DOHH2 (cell line): ENCODE measurements around the gene CHMP5.

Source experiments
- EZH2phosphoT487 ChIP-seq: fragments of 200-600 bp; sonication (generic); IDR thresholded peaks from 2 replicates; pipeline ENCODE4 v1.6.1; 2017; ENCODE audit warnings: borderline replicate concordance, mild to moderate bottlenecking, antibody characterized with exemption, low read length, moderate library complexity, mixed read lengths
- TF ChIP-seq, protein P1 (sequence below): fragments of 200-600 bp; sonication (generic); IDR thresholded peaks from one replicate; pipeline ENCODE4 v1.5.1; 2014; ENCODE audit warnings: antibody characterized with exemption, mild to moderate bottlenecking, low read depth, low read length; ENCODE audit not compliant: poor library complexity, severe bottlenecking

DNA sequence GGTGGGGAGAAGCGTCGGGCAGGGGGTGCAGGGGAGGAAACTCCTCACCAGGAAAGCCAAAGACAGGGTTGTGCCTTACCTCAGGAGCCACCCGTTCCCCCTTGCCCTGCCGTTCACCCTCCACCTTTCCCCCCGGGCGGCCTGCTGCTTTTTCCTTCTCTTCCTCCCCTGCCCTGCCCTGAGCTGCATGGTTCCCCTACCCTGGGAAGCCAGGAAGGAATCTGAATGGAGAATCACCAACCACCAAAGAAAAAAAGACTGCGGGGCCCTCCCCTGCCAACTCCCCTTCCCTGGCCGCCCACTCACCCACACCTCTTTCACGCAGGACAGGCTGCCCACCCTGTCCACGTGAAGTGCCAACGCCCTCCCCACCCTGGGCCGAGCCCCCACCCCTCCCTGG, 24.6 kb downstream of the CHMP5 start:
- TF ChIP-seq, protein P1, sequence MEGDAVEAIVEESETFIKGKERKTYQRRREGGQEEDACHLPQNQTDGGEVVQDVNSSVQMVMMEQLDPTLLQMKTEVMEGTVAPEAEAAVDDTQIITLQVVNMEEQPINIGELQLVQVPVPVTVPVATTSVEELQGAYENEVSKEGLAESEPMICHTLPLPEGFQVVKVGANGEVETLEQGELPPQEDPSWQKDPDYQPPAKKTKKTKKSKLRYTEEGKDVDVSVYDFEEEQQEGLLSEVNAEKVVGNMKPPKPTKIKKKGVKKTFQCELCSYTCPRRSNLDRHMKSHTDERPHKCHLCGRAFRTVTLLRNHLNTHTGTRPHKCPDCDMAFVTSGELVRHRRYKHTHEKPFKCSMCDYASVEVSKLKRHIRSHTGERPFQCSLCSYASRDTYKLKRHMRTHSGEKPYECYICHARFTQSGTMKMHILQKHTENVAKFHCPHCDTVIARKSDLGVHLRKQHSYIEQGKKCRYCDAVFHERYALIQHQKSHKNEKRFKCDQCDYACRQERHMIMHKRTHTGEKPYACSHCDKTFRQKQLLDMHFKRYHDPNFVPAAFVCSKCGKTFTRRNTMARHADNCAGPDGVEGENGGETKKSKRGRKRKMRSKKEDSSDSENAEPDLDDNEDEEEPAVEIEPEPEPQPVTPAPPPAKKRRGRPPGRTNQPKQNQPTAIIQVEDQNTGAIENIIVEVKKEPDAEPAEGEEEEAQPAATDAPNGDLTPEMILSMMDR: no peak
- no peak for TF ChIP-seq EZH2phosphoT487
